ENCODE results near the gene FOXR2.

The FOXR2 gene

DNA sequence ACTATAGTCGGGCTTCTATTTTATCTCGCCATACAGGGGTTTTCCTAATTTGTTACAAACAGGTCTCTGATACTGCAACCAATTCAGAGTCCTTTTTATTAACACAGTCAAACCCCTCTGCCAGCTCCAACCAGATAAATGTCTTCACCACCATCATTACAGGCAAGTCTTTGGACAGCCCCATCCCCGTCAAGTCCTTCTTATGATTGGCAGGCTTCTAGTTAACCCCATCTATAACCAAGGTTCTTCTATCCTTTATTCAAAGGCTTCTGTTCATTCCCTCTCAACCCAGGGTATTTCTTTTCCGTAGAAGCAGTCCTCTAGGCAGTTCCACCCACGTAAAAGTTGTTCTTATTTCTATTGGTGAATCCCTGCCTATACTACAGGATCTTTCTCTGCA lies 29.9 kb upstream of the FOXR2 start:
- Histone ChIP-seq H3K4me2 (ENCODE audit: low read depth, low read length, poor library complexity, severe bottlenecking) (no peak overlapping the region), H4K20me1 (ENCODE audit: insufficient read depth, low read length, poor library complexity, severe bottlenecking) (no peaks in the 10 kb centered on the region), H3K4me1 (ENCODE audit: insufficient read depth, low read length, poor library complexity, severe bottlenecking) (no peaks in the 10 kb centered on the region), H3K79me2 (ENCODE audit: insufficient read depth, low read length) (no peaks in the 10 kb centered on the region), H3K9me3 (ENCODE audit: insufficient read depth, low read depth, low read length) (no peaks in the 10 kb centered on the region), H3K9me2 (replicated peaks; ENCODE audit: low read depth, low read length) (no peaks in the 10 kb centered on the region), H3K4me3 (ENCODE audit: low read length, poor library complexity, severe bottlenecking) (no peak overlapping the region), H3F3A (ENCODE audit: low read depth) (no peaks in the 10 kb centered on the region), H3K27me3 (ENCODE audit: insufficient read depth, low read length, poor library complexity, severe bottlenecking) (no peaks in the 10 kb centered on the region), H3K36me3 (ENCODE audit: insufficient read depth, low read length) (no peaks in the 10 kb centered on the region), H3K9ac (ENCODE audit: low read depth, low read length, poor library complexity, severe bottlenecking) (no peak overlapping the region), H2AFZ (ENCODE audit: low read length) (no peak overlapping the region)
- TF ChIP-seq EZH2phosphoT487 (IDR thresholded peaks at IDR 0.05; ENCODE audit: borderline replicate concordance) (no peak), CTCF (conservative IDR thresholded peaks at IDR 0.05; ENCODE audit: low read length) (no peak)

- Histone ChIP-seq H3F3A (ENCODE audit: low read depth) (no peaks in the 10 kb centered on the region), H4K20me1 (ENCODE audit: insufficient read depth, low read length, poor library complexity, severe bottlenecking) (no peaks in the 10 kb centered on the region), H3K4me2 (ENCODE audit: low read depth, low read length, poor library complexity, severe bottlenecking) (no peak overlapping the region), H3K9me2 (replicated peaks; ENCODE audit: low read depth, low read length) (no peaks in the 10 kb centered on the region), H3K36me3 (ENCODE audit: insufficient read depth, low read length) (no peaks in the 10 kb centered on the region), H2AFZ (ENCODE audit: low read length) (no peak overlapping the region), H3K4me3 (ENCODE audit: low read length, poor library complexity, severe bottlenecking) (no peak overlapping the region), H3K4me1 (ENCODE audit: insufficient read depth, low read length, poor library complexity, severe bottlenecking) (no peaks in the 10 kb centered on the region), H3K79me2 (ENCODE audit: insufficient read depth, low read length) (no peaks in the 10 kb centered on the region), H3K27me3 (ENCODE audit: insufficient read depth, low read length, poor library complexity, severe bottlenecking) (no peaks in the 10 kb centered on the region), H3K9ac (ENCODE audit: low read depth, low read length, poor library complexity, severe bottlenecking) (no peak overlapping the region), H3K9me3 (ENCODE audit: insufficient read depth, low read depth, low read length) (no peaks in the 10 kb centered on the region)
- TF ChIP-seq EZH2phosphoT487 (IDR thresholded peaks at IDR 0.05; ENCODE audit: borderline replicate concordance) (no peak), CTCF (conservative IDR thresholded peaks at IDR 0.05; ENCODE audit: low read length) (no peak)
Measured at GRCh38 chrX:55593756-55594257, 29.4 kb upstream of the FOXR2 start.

DNA sequence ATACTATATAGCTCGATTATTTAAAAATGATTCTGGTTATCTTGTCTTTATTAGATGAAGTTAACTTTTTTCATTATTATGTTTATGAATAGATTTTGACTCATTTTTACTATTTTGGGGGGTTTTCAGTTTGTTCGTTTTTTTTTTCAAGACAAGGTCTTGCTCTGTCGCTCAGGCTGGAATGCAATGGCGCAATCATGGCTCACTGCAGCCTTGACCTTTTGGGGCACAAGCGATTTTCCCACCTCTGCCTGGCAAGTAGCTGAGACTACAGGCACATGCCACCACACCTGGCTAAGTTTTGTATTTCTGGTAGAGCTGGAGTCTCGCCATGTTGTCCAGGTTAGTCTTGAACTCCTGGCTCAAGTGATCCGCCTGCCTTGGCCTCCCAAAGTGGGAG lies 24.9 kb upstream of the FOXR2 start:
- H3K4me2 ChIP-seq (ENCODE audit: low read depth, low read length, poor library complexity, severe bottlenecking), result no peak overlapping the region
- no peak overlapping the region for H3K4me3 ChIP-seq (ENCODE audit: low read length, poor library complexity, severe bottlenecking)
- no peaks in the 10 kb centered on the region for H3F3A ChIP-seq (ENCODE audit: low read depth)
- H4K20me1 ChIP-seq (ENCODE audit: insufficient read depth, low read length, poor library complexity, severe bottlenecking), result no peaks in the 10 kb centered on the region
- no peaks in the 10 kb centered on the region for H3K79me2 ChIP-seq (ENCODE audit: insufficient read depth, low read length)
- no peak overlapping the region for H3K9ac ChIP-seq (ENCODE audit: low read depth, low read length, poor library complexity, severe bottlenecking)
- H3K9me2 ChIP-seq (replicated peaks; ENCODE audit: low read depth, low read length), result no peaks in the 10 kb centered on the region
- no peaks in the 10 kb centered on the region for H3K36me3 ChIP-seq (ENCODE audit: insufficient read depth, low read length)
- no peaks in the 10 kb centered on the region for H3K27me3 ChIP-seq (ENCODE audit: insufficient read depth, low read length, poor library complexity, severe bottlenecking)
- no peak overlapping the region for H2AFZ ChIP-seq (ENCODE audit: low read length)
- H3K4me1 ChIP-seq (ENCODE audit: insufficient read depth, low read length, poor library complexity, severe bottlenecking), result no peaks in the 10 kb centered on the region
- no peak for TF ChIP-seq CTCF (conservative IDR thresholded peaks at IDR 0.05; ENCODE audit: low read length)
- no peak for TF ChIP-seq EZH2phosphoT487 (IDR thresholded peaks at IDR 0.05; ENCODE audit: borderline replicate concordance)
- no peaks in the 10 kb centered on the region for H3K9me3 ChIP-seq (ENCODE audit: insufficient read depth, low read depth, low read length)

Measured in Loucy (cell line).